OCI-LY3 (cell line): ENCODE data around the gene ZBTB8A.
"Not testable (repeated sequence)": the region's sequence is repeated elsewhere in the genome, so short reads cannot be mapped to it uniquely, and the experiment has no call there.

Source experiments
- H2AFZ ChIP-seq: fragments of 200-600, 300-600 bp; shearing (Covaris generic); 2 replicates; pipeline ENCODE4 v1.6.0; 2014; ENCODE audit warnings: antibody characterized with exemption, low read depth, low read length
- H3K27ac ChIP-seq: fragments of 200-600, 300-600 bp; sonication (generic); 2 replicates; pipeline ENCODE4 v1.5.1; 2014; ENCODE audit warnings: mild to moderate bottlenecking, low read length, moderate library complexity, mixed read lengths
- H3K27me3 ChIP-seq: fragments of 200-600, 300-600 bp; sonication (generic); 2 replicates; pipeline ENCODE4 v1.6.1; 2014; ENCODE audit warnings: low read depth, low read length, mixed read lengths
- H3K36me3 ChIP-seq: fragments of 200-600, 300-600 bp; sonication (generic); replicated peaks from 2 replicates; pipeline ENCODE3; 2014; ENCODE audit warnings: low read depth, low read length, mixed read lengths
- H3K4me1 ChIP-seq: fragments of 300-600, 200-600 bp; sonication (generic); 2 replicates; pipeline ENCODE4 v1.6.1; 2014; ENCODE audit warnings: low read length, mixed read lengths
- H3K4me2 ChIP-seq: fragments of 200-600, 300-600 bp; sonication (generic); 2 replicates; pipeline ENCODE4 v1.6.1; 2014; ENCODE audit warnings: low read length, mixed read lengths
- H3K4me3 ChIP-seq: fragments of 300-600, 200-600 bp; sonication (generic); 2 replicates; pipeline ENCODE4 v1.5.1; 2014; ENCODE audit warnings: antibody characterized with exemption, mild to moderate bottlenecking, low read length, moderate library complexity
- H3K79me2 ChIP-seq: fragments of 300-600, 200-600 bp; shearing (Covaris generic); 2 replicates; pipeline ENCODE4 v1.6.1; 2014; ENCODE audit warnings: mild to moderate bottlenecking, low read length, mixed read lengths
- H3K9ac ChIP-seq: fragments of 300-600, 200-600 bp; shearing (Covaris generic); 2 replicates; pipeline ENCODE4 v1.6.0; 2014; ENCODE audit warnings: mild to moderate bottlenecking, low read length, moderate library complexity
- H3K9me3 ChIP-seq: fragments of 200-600, 300-600 bp; shearing (Covaris generic); 2 replicates; pipeline ENCODE4 v1.6.1; 2014; ENCODE audit warnings: low read length, mixed read lengths; ENCODE audit not compliant: insufficient read depth
- H4K20me1 ChIP-seq: fragments of 200-600, 300-600 bp; sonication (generic); 2 replicates; pipeline ENCODE4 v1.6.1; 2016; ENCODE audit warnings: low read length, mixed read lengths; ENCODE audit not compliant: insufficient read depth
- EZH2phosphoT487 ChIP-seq: fragments of 200-600 bp; shearing (Covaris generic); IDR thresholded peaks from 2 replicates; pipeline ENCODE4 v1.6.1; 2018; ENCODE audit warnings: antibody characterized with exemption, mixed run types, low read depth
- TF ChIP-seq, protein P1 (sequence below): fragments of 200-600, 300-600 bp; sonication (generic); IDR thresholded peaks from 2 replicates; pipeline ENCODE4 v1.5.1; 2014; ENCODE audit warnings: antibody characterized with exemption, low read length, low read depth

ZBTB8A gene

DNA sequence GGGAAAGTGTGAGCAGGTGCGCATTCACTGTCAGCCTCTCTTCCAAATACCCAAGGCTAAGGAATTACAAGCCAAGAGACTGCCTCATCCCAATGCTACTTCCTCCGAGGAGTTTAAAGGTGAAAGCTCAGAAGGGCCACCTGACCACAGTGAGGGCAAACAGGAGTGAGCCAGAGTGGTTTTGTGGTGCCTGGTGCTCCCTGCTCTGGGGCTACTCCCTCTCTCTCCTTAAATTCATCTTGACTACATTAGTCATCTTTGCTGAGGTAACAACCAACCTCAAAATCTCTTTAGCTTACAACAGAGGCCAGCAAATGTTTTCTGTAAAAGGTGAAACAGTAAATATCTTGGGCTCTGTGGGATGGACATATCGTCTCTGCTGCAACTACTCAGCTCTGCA is 14.2 kb upstream of the ZBTB8A start:
- Histone ChIP-seq H3K36me3 (no peaks in the 10 kb centered on the region), H3K79me2 (no peaks in the 10 kb centered on the region), H3K9ac (no peak overlapping the region), H4K20me1 (no peaks in the 10 kb centered on the region), H3K4me1 (peaks cover 8% of the 10 kb centered on the region; the same call in 1 of the 2 replicates), H3K27ac (no peak overlapping the region), H3K9me3 (no peaks in the 10 kb centered on the region), H3K4me2 (no peak overlapping the region), H2AFZ (no peak overlapping the region), H3K27me3 (no peaks in the 10 kb centered on the region), H3K4me3 (no peak overlapping the region)
- no peak for TF ChIP-seq EZH2phosphoT487
- TF ChIP-seq, protein P1, sequence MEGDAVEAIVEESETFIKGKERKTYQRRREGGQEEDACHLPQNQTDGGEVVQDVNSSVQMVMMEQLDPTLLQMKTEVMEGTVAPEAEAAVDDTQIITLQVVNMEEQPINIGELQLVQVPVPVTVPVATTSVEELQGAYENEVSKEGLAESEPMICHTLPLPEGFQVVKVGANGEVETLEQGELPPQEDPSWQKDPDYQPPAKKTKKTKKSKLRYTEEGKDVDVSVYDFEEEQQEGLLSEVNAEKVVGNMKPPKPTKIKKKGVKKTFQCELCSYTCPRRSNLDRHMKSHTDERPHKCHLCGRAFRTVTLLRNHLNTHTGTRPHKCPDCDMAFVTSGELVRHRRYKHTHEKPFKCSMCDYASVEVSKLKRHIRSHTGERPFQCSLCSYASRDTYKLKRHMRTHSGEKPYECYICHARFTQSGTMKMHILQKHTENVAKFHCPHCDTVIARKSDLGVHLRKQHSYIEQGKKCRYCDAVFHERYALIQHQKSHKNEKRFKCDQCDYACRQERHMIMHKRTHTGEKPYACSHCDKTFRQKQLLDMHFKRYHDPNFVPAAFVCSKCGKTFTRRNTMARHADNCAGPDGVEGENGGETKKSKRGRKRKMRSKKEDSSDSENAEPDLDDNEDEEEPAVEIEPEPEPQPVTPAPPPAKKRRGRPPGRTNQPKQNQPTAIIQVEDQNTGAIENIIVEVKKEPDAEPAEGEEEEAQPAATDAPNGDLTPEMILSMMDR, result no peak

DNA sequence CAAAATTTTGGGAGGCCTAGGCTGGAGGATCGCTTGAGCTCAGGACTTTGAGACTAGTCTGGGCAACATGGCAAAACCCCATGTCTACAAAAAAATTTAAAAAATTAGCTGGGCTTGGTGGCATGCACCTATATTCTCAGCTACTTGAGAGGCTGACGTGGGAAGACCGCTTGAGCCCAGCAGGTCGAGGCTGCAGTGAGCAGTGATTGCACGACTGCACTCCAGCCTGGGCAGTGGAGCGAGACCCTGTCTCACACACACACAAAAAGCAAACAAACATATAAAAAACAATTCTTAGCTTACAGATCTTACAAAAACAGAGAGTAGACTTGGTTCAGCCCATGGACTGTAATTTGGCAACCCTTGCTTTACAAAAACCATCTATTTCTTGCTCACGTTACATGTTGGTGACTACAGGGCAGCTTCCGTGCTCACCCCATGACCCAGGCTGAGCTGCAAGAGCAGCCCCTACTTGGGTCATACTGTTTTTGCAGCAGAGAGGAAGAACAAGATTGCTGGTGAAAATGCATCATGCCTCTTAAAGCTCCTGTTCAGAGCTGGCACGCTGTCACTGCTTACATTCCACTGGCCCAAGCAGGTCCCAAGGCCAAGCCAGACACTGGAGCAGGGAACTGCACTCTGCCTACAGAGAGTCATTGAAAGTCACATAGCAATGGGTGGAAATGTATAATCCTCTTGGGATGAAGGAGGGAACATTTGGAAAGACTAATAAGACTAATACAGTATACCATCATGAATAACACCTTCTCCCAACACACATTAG is 13.4 kb upstream of the ZBTB8A start:
- no peak overlapping the region for H2AFZ ChIP-seq
- no peaks in the 10 kb centered on the region for H3K27me3 ChIP-seq
- no peak overlapping the region for H3K4me2 ChIP-seq
- H4K20me1 ChIP-seq, result no peaks in the 10 kb centered on the region
- H3K79me2 ChIP-seq, result no peaks in the 10 kb centered on the region
- no peak for TF ChIP-seq EZH2phosphoT487
- TF ChIP-seq, protein P1, result no peak
- H3K27ac ChIP-seq, result no peak overlapping the region
- H3K9me3 ChIP-seq, result no peaks in the 10 kb centered on the region
- H3K9ac ChIP-seq, result no peak overlapping the region
- H3K4me1 ChIP-seq, result peaks cover 5% of the 10 kb centered on the region; the same call in 1 of the 2 replicates
- H3K4me3 ChIP-seq, result no peak overlapping the region
- no peaks in the 10 kb centered on the region for H3K36me3 ChIP-seq

DNA sequence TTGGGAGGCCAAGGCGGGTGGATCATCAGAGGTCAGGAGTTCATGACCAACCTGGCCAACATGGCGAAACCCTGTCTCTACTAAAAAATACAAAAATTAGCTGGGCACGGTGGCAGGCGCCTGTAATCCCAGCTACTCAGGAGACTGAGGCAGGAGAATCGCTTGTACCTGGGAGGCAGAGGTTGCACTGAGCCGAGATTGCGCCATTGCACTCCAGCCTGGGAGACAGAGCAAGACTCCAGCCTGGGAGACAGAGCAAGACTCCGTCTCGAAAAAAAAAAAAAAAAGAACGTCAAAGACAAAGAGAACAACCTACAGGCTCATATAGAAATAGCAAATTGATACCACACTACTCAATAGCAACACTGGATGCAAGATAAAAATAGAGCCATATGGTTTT is 10.7 kb upstream of the ZBTB8A start:
- not testable (repeated sequence) for H2AFZ ChIP-seq, H3K27ac ChIP-seq, H3K9me3 ChIP-seq, H3K9ac ChIP-seq, H3K4me2 ChIP-seq, H3K36me3 ChIP-seq, H3K79me2 ChIP-seq, H3K4me1 ChIP-seq, H3K27me3 ChIP-seq, H3K4me3 ChIP-seq, H4K20me1 ChIP-seq

DNA sequence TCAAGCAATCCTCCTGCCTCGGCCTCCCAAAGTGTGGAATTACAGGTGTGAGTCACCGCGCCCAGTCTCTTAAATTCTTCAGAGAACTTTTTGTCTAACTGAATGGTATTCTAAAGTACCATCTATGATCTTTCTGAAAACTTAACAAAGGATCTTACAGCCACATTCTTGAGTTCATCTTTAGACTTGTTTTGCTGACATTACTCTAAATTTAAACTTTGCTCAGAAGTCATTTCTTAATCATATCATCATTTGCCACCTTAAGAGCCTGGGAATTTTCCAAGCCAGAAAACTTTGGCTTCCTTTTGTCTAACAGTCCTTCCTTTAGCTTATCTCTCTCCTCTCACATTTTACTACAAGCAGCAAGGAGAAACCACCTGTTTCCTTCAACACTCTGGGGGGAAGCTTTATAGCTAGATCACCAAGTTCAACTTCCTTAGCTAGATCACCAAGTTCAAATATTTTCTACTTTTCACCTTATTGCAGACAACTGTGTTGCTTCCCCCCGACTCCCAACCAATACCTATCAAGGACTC is 5.4 kb upstream of the ZBTB8A start:
- TF ChIP-seq, protein P1, result no peak
- TF ChIP-seq EZH2phosphoT487, result no peak
- Histone ChIP-seq H2AFZ (no peak overlapping the region), H3K4me3 (no peak overlapping the region)

More for the DNA sequence above, 5.4 kb upstream of the ZBTB8A start:
- peaks cover 15% of the 10 kb centered on the region for H3K4me1 ChIP-seq
- H3K27ac ChIP-seq, result no peak overlapping the region
- peaks cover 8% of the 10 kb centered on the region for H3K27me3 ChIP-seq
- H3K79me2 ChIP-seq, result no peaks in the 10 kb centered on the region
- no peak overlapping the region for H3K4me2 ChIP-seq
- H3K36me3 ChIP-seq, result no peaks in the 10 kb centered on the region
- H4K20me1 ChIP-seq, result no peaks in the 10 kb centered on the region
- no peak overlapping the region for H3K9ac ChIP-seq
- H3K9me3 ChIP-seq, result no peaks in the 10 kb centered on the region
